Lung microvascular endothelial cell (primary cell): ENCODE results near the gene PIAS3. TPM values are rescaled to one million over a fixed set of nuclear protein-coding genes. Genes with fewer than 3 reads are reported as not detected.
A peak's percentile ranks its signal among the peaks of the same experiment; 100 is the strongest.
"Not testable (repeated sequence)": the region's sequence is repeated elsewhere in the genome, so short reads cannot be mapped to it uniquely, and the experiment has no call there.

Experiments used
- DNase-seq, 2 donors: peaks; one replicate each; pipeline versions ENCODE4 v3.0.0 to v3.0.0-alpha.2; 2010; ENCODE audit warnings: low read depth in 2 of 2
- total RNA-seq: library from RNA; depleted of rRNA; stranded (reverse); fragments of >200 nt; gene quantifications from 2 replicates; pipeline ENCODE4 v1.2.1, GENCODE V29; 2014

PIAS3 gene
- total RNA-seq, 1 donor from 2014 or later: 4.8 TPM

DNA sequence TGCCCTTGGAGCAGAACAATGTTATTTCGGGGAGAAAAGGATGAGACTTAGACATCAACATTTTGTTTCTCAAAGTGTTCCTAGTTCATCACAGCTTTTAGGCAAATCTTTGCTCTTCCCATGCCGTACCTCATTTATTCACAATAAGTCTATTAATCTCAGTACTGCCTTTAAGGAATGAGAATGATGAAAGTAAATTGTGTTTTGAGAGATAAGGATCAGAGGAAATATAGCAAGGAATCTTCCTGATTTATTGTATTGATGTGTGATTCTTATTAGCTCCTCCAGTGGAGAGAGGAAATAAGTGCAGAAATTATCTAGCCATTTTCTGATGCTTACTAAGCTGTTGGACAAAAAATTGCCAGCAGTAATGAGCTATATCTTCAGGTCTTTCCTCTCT lies 32.9 kb downstream of the PIAS3 start:
- DNase-seq: peak in 1 of 2 donors; percentile 19

DNA sequence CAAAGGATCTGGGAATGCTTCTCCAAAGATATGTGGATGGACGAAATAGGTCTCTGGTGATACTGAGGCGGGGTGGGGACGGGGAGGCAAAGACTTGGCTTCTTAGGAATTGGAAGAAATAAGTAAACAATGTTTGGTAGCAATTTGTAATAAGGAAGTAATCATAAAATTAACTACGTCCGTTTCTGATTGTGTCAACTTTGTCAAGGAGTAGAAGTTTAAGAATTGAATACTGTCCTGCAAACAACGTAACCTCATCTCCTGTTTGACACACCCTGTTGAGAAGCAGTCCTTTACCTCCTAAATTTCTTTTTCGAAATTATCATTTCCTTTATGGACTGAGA lies 34.4 kb downstream of the PIAS3 start:
- DNase-seq: no peak

DNA sequence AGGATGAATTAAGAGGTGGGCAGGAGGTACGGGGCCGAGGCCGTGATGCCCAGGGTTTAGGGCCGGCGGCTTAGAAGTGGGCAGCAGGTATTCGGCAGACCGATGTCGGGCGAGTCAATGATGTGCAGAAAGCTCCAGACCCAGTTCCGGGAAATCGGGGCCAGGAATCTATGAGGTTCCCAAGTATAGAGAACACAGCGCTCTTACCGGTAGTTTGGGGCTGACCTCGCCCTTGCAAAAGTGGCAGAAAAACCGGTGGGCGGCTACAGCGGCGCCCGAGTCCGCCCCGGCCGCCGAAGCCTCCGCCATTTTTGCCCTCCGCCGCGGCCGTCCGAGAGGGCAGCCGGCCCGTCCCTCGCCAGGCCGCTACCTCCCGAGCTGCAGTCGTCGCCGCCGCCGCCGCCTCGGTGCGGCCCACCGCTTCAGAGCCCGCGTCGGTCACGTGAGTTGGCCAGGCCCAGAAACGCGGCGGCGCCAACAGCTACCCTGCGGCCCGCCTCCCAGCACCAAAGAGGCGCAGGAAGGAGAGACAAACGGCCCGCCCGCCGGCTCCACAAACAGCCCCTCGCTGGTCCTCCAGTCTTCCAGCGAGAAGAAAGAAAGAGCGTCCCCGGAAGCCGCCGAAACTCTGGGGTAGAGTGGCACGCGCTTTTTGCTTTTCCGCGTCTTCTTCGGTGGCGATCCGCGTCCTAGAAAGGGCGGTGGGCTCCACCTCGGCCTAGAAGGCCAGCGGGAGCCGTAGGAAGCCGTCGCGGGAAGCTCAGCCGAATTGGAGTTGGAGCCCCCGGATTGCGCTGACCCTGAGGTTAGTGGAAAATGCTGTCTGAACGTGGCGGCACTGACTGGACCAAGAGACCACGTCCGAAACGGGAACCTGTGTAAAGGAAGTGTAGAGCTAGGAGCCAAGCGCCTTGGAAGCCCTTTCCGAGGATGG lies 35.0 kb downstream of the PIAS3 start, which contains the start of the genes POLR3C and RNF115:
Gene POLR3C, plus strand, starts transcription at position 636 of the 934 bp plus-strand sequence. CDS start 1,577 bp downstream, outside the sequence.
Gene RNF115, minus strand, starts transcription at position 531 of the 934 bp plus-strand sequence. Its CDS starts 222 bp downstream, at position 309.
- peak; percentile 90 to 93 for DNase-seq

DNA sequence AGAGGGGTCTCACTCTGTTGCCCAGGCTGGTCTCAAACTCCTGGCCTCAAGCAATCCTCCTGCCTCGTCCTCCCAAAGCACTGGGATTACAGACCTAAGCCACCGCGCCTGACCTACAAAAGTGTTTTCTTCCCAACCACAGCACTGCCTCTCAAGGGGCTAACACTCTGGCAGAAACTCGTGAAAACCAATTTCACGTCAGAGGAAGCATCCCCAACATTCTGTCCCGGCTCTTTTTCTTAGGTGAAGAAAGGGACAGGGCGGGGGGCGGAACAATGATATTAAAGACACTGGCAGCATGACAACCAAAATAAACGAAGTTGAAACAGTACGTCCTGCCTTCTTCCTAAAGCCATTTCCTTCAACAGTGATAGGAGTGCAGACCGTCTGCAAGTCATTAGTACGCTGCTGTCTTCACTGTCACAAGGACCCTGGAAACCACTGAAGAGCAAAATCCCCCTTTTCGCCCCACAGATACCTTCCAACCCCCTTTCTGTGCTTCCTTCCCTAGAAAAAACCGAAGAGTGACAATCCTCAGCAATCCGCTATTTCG lies 36.0 kb downstream of the PIAS3 start:
- not testable (repeated sequence) for DNase-seq

DNA sequence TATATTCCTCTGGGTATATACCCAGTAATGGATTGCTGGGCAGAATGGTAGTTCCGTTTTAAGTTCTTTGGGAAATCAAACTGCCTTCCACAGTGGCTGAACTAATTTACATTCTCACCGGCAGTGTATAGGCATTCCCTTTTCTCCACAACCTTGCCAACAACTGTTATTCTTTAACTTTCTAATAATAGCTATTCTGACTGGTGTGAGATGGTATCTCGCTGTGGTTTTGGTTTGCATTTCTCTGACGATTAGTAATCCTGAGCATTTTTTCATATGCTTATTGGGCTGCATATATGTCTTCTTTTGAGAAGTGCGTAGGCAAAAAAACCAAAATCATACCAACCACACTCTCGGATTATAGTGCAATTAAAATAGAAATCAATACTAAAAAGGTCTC lies 40.8 kb downstream of the PIAS3 start:
- peak; percentile 12 to 45 for DNase-seq

DNA sequence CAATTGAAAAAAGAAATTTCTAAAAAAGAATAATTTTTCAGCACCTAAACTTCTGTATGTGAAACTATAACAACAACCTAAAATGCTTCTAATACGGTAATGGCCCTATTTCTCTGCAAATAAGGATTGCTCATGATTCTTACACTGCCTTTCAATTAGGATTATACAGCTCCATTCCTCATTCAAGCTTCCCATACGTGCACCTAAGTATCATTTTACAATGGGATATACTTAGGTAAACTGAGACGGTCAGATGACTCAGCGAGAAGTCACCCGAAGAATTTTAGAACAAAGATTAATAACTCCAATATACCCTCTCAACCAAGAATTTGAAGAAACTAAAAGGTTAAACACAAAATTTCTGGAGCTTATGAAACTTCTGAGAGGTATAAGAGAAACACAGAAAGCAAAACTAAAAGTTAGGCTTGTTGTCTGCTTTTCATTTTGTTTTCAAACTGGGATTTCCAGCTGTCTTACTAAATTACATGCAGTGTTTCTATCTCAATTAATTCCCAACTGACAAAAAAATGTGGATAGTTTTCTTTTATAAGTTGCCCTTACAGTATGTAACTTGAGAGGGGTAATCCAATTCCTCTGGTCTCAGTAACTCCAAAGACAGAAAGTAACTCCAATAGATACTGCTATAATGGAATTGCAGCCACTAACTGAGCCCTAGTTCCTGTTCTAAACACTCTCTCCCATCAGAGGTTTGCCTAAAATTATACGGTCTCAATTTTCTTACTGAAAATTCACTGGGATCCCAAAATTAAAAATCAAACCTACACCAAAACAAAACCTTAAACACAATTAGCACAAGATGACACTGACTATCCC lies 45.7 kb downstream of the PIAS3 start:
- DNase-seq: not testable (repeated sequence)

DNA sequence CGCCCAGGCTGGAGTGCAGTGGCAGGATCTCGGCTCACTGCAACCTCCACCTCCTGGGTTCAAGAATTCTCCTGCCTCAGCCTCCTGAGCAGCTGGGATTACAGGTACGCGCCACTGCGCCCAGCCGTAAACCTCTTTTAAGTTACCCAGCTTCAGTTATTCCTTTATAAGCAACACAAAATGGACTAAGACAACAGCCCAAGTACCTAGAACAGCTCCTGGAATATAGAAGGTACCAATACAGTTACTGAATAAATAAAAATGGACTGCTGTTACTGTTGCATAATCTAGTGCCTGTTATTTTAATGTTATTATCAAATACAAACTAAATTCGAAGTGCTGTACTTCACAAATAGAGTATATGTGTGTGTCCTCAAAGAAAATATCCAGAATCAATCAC lies 52.0 kb downstream of the PIAS3 start:
- DNase-seq: no peak

DNA sequence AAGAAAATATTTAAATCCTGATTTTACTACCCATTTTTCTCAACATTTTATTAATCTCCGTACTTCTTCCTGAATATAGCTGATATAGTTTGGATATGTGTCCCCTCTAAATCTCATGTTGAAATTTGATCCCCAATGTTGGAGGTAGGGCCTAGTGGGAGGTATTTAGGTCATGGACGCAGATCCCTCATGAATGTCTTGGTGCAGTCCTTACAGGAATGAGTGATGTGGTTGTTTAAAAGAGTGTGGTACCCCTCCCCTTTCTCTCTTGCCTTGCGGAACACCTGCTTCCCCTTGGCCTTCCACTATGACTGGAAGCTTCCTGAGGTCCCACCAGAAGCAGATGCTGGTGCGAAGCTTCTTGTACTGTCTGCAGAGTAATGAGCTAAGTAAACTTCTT lies 52.5 kb downstream of the PIAS3 start:
- DNase-seq: no peak

DNA sequence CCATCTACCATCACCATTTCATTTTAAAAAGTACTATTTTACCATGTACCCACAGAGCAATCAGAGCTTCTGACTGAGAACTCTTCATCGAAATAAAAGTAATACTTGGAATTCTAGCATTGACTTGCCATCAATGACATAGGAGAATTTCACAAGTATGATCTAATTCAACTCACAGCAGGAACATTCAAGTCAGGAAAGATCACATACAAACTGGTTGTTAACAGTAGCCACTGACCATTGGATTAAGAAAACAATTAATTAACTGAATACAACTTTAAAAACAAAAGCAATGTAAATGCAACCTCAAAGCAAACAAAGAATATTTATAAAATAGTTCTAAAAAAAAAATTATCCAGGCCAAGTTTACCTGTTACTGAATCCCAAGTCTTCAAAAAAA lies 53.8 kb downstream of the PIAS3 start:
- no peak for DNase-seq

DNA sequence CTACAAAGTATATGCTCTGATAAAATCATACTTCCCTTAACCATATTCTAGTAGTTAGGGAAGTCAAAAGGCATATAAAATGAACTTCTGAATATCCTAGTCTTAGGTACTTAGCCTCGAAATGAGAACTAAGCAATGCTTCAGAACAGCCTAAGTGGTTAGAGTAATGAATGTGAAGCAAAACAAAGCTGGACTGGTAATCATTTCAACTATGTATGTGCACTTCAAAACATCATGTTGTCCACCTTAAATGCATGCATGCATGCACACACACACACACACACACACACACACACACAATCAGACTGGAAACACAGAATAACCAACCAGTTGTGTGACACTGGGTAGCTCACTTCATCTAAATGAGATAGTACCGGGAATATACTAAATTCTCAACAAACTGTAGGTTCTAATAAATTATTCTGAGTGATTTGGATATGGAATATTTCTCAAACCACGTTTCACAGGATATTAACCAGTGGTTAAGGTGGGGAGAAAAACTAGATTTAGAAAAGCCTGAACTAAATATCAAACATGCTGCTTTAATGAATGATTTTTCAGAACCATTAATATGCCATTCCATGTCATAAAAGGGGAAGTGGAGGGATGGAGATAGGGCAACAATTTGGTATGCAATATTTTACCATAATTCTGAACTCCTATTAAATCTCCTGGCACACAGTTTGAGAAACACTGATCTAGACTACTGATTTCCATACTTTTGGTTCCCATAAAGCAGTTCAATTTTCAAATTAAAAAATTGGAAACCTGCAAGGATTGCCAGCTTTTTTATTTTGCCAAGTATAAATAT lies 54.4 kb downstream of the PIAS3 start:
- DNase-seq: no peak

DNA sequence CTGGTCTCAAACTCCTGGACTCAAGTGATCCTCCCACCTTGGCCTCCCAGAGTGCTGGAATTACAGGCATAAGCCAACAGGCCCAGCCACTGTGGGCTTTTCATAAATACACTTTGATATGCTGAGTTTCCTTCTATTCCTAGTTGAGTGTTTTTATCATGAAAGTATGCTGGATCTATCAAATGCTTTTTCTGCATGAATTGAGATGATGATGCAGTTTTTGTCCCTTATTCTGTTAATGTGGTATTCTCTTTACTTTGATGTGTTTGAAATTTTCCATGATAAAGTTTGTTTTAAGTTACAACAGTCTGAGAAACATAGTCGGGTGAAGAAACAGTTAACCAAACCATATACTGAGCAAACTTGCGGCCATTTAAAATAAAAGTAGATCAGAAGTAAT lies 59.1 kb downstream of the PIAS3 start:
- no peak for DNase-seq

Other genes starting within 250 kb of the PIAS3 start
- gene PDZK1, start 151.7 kb downstream of the PIAS3 start, total RNA-seq: not detected in 2 replicates
- not detected in 2 replicates for gene CD160, start 139.6 kb downstream of the PIAS3 start, total RNA-seq
- 9.5 and 9.8 TPM in 2 replicates for gene RNF115, start 35.0 kb downstream of the PIAS3 start, total RNA-seq
- gene POLR3C, start 34.9 kb downstream of the PIAS3 start, total RNA-seq: 19.4 and 19.8 TPM in 2 replicates
- 2.4 and 3.1 TPM in 2 replicates for gene NUDT17, start 13.5 kb downstream of the PIAS3 start, total RNA-seq
- gene ANKRD35, start 26.8 kb upstream of the PIAS3 start, total RNA-seq: under 0.01 and 0.22 TPM in 2 replicates
- 0.79 and 6.1 TPM in 2 replicates for gene ITGA10, start 51.0 kb upstream of the PIAS3 start, total RNA-seq
- gene PEX11B, start 59.6 kb upstream of the PIAS3 start, total RNA-seq: 24.8 and 31.9 TPM in 2 replicates
- gene RBM8A, start 68.4 kb upstream of the PIAS3 start, total RNA-seq: 71.7 and 77.8 TPM in 2 replicates
- 18.1 and 21.8 TPM in 2 replicates for gene LIX1L, start 98.9 kb upstream of the PIAS3 start, total RNA-seq
- under 0.01 TPM in 1 of 2 replicates, not detected in the other for gene ANKRD34A, start 105.5 kb upstream of the PIAS3 start, total RNA-seq
- gene POLR3GL, start 105.6 kb upstream of the PIAS3 start, total RNA-seq: 12.9 and 14.9 TPM in 2 replicates
- 65.4 and 81.9 TPM in 2 replicates for gene TXNIP, start 137.5 kb upstream of the PIAS3 start, total RNA-seq
- not detected in 2 replicates for gene HJV, start 162.7 kb upstream of the PIAS3 start, total RNA-seq